Hepatocyte (in vitro differentiated cells): Measurements from ENCODE around the gene ZBTB48.

Source experiments
- EZH2phosphoT487 ChIP-seq: fragments of 200-600 bp; sonication (generic); IDR thresholded peaks from one replicate; pipeline ENCODE4 v1.6.1; 2018; ENCODE audit warnings: antibody characterized with exemption, mild to moderate bottlenecking, low read depth, moderate library complexity; ENCODE audit not compliant: unreplicated experiment, severe bottlenecking
- TF ChIP-seq, protein P1 (sequence below): fragments of 200-600 bp; sonication (generic); IDR thresholded peaks from 2 replicates; pipeline ENCODE4 v1.5.1; 2016; ENCODE audit warnings: antibody characterized with exemption, mild to moderate bottlenecking; ENCODE audit not compliant: poor library complexity

DNA sequence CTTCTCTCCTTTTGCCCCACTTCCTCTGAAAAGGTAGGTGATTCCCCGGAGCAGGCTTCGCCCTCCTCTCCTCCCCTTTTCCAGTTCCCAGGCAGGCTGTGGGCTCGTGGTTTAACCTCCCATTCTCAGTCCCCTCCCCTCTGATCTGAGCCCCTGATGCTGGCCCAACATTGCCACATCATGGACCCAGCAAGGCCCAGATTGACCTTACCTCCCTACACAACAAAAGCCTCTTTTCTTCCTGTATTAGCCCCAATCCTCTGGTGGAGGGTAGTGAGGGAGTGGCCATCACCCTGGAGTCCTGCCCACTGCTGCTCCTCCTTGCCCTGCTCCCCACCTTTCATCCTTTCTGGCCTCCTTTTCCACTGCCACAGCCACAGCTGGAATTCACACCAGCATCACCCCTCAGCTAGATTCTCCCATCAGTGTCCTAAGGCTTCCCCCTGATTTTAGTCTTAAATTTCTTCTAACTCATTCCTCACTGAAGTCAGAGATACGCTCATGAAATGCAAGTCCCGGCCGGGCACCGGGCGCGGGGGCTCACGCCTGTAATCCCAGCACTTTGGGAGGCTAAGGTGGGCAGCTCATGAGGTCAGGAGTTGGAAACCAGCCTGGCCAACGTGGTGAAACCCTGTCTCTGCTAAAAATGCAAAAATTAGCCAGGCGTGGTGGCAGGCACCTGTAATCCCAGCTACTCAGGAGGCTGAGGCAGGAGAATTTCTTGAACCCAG is 7.0 kb upstream of the ZBTB48 start:
- TF ChIP-seq, protein P1, sequence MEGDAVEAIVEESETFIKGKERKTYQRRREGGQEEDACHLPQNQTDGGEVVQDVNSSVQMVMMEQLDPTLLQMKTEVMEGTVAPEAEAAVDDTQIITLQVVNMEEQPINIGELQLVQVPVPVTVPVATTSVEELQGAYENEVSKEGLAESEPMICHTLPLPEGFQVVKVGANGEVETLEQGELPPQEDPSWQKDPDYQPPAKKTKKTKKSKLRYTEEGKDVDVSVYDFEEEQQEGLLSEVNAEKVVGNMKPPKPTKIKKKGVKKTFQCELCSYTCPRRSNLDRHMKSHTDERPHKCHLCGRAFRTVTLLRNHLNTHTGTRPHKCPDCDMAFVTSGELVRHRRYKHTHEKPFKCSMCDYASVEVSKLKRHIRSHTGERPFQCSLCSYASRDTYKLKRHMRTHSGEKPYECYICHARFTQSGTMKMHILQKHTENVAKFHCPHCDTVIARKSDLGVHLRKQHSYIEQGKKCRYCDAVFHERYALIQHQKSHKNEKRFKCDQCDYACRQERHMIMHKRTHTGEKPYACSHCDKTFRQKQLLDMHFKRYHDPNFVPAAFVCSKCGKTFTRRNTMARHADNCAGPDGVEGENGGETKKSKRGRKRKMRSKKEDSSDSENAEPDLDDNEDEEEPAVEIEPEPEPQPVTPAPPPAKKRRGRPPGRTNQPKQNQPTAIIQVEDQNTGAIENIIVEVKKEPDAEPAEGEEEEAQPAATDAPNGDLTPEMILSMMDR, result no peak
- no peak for TF ChIP-seq EZH2phosphoT487
